Measurements from ENCODE around the gene CCL7. TPM values are rescaled to one million over a fixed set of nuclear protein-coding genes. Genes with fewer than 3 reads are reported as not detected.

The CCL7 gene
- total and polyA plus RNA-seq, 2 of the 4 experiments (the other 2 are of a cell fraction): 0.18 to 0.58 TPM

DNA sequence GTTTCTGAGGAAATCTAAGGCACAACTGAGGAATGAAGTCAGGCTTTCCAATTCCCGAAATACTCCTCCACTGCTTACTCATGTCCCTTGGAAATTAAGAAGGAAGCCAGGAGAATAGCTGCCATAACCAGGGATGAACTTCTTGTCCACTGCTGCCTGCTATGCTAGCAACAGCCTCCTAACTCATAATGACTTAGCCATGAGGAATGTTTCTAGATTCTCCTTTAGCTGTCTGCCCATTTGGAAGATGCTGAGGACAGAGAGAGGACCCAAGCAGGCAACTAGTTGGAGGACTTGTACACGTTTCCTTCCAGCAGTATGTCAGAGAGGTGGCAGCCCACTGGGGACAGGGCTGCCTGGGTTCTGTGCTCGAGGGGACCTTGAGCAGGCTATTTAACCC, 15.9 kb upstream of the CCL7 start:
- peak overlapping the region; percentile 37 for H3K9ac ChIP-seq (ENCODE audit: low read depth, low read length)
- H3K79me1 ChIP-seq (ENCODE audit: low read depth in 1 of 2, low read length in 2 of 2): no peaks in the 10 kb centered on the region
- intact Hi-C loops (cut with micrococcal nuclease): no loop called here
- ATAC-seq (ENCODE audit: low read depth) (peak; percentile 31), DNase-seq (peak; percentile 83)
- H3K9me3 ChIP-seq (ENCODE audit: control insufficient read depth, insufficient read depth, low read length): no peaks in the 10 kb centered on the region
- in situ Hi-C loops (cut with MboI; ENCODE audit: low sequenced_read_pairs): loop anchor here (25.0 kb wide), 1 partner anchor 858 kb away; the partner anchor contains the start of genes FNDC8 and RAD51D
- H4K8ac ChIP-seq (ENCODE audit: low read depth in 2 of 2, low read length in 2 of 2): peak overlapping the region; percentile 80 to 81; a peak in 3 of 4 replicates
- H2AK5ac ChIP-seq (ENCODE audit: low read depth, low read length): no peak overlapping the region; the same call in 1 of the 2 replicates
- H4K91ac ChIP-seq (ENCODE audit: insufficient read depth, low read depth, low read length): peak overlapping the region; percentile 95
- H3K27ac ChIP-seq (ENCODE audit: insufficient read depth, low read length): peak overlapping the region; percentile 89
- H3K4me3 ChIP-seq (ENCODE audit: insufficient read depth, low read depth, low read length): no peak overlapping the region
- H2AK9ac ChIP-seq (replicated peaks; ENCODE audit: low read depth, low read length, poor library complexity): no peak overlapping the region
- H3K56ac ChIP-seq (ENCODE audit: extremely low read depth, insufficient read depth, low read length): peak overlapping the region; percentile 51; the same call in 1 of the 2 replicates
- CTCF ChIA-PET: interaction anchor here (1.9 kb wide), 1 partner anchor 54 kb away, joined by 5 read pairs; no protein-coding TSS in a partner anchor
- peaks cover 26% of the 10 kb centered on the region for H3K9me1 ChIP-seq (ENCODE audit: insufficient read depth, low read length)
- peak overlapping the region; percentile 81; the same call in 1 of the 2 replicates for H3K14ac ChIP-seq (replicated peaks; ENCODE audit: low read depth, low read length)
- H3K36me3 ChIP-seq (ENCODE audit: control insufficient read depth, insufficient read depth, low read length): peaks cover 3% of the 10 kb centered on the region; the same call in 1 of the 2 replicates
- H4K5ac ChIP-seq (ENCODE audit: low read depth, low read length): peak overlapping the region; percentile 83
- H3K18ac ChIP-seq (ENCODE audit: low read depth, low read length): peak overlapping the region; percentile 81
- H3K27me3 ChIP-seq (ENCODE audit: control insufficient read depth, insufficient read depth, low read length): no peaks in the 10 kb centered on the region
- peak overlapping the region; percentile 92 for H2BK120ac ChIP-seq (ENCODE audit: low read depth, low read length)
- peak overlapping the region; percentile 46 for H3K4me2 ChIP-seq (ENCODE audit: low read depth, low read length)
- H3K4ac ChIP-seq (ENCODE audit: low read depth, low read length): peak overlapping the region; percentile 90
- H3K4me1 ChIP-seq (ENCODE audit: control insufficient read depth, insufficient read depth, low read length): peaks cover 45% of the 10 kb centered on the region
- no CpG with 5 or more reads among the region's 3 CpGs for WGBS, 2 experiments (ENCODE audit: extremely low coverage in 2 of 2, insufficient read length in 1 of 2)
- dilution Hi-C loops (cut with HindIII; ENCODE audit: low sequenced_read_pairs, unreplicated experiment): no loop called here
- H2BK5ac ChIP-seq (ENCODE audit: low read depth, low read length, poor library complexity, severe bottlenecking): peak overlapping the region; percentile 92
- POLR2A ChIA-PET (ENCODE audit: unreplicated experiment): interaction anchor here (0.6 kb wide), 1 partner anchor 1325 kb away, joined by 3 read pairs; no protein-coding TSS in a partner anchor
- H4K20me1 ChIP-seq (ENCODE audit: insufficient read depth, low read length): no peaks in the 10 kb centered on the region
- H2BK15ac ChIP-seq (ENCODE audit: low read depth, low read length): peak overlapping the region; percentile 80; the same call in 1 of the 3 replicates
- no peak overlapping the region for H2AFZ ChIP-seq (replicated peaks; ENCODE audit: low read length, poor library complexity)
- no peak for TF ChIP-seq SMC3 (IDR thresholded peaks at IDR 0.05; ENCODE audit: low read depth, low read length)
- BruUV-seq (replicated peaks): no TSS peak
- peak overlapping the region; percentile 91 for H2BK20ac ChIP-seq (ENCODE audit: low read depth, low read length)
- H3K23ac ChIP-seq (ENCODE audit: low read depth, low read length): peak overlapping the region; percentile 47; the same call in 1 of the 2 replicates
